Lung (tissue), 12 donors: ENCODE measurements around the gene MUSTN1. TPM values are rescaled to one million over a fixed set of nuclear protein-coding genes. Genes with fewer than 3 reads are reported as not detected.

Experiments
- ATAC-seq: fragments of 200-7000 bp; cut with Tn5 transposase; one replicate; pipeline ENCODE4 v1.9.1; 2020; ENCODE audit warnings: moderate number of reproducible peaks; ENCODE audit not compliant: insufficient read depth, low FRiP score
- DNase-seq, 3 donors: peaks; one replicate each; pipeline ENCODE4 v3.0.0-alpha.2; 2013 to 2017
- H3K27ac ChIP-seq, 2 donors: one replicate each; pipeline ENCODE4 v1.5.1; 2013; ENCODE audit warnings: mild to moderate bottlenecking in 2 of 2, moderate library complexity in 2 of 2, control low read depth in 1 of 2, inconsistent platforms in 1 of 2, low read depth in 1 of 2, low read length in 1 of 2
- H3K27me3 ChIP-seq, 3 donors: one replicate each; pipeline ENCODE4 v1.5.1; 2013; ENCODE audit warnings: low read length in 2 of 3; ENCODE audit not compliant: control insufficient read depth in 3 of 3, insufficient read depth in 3 of 3
- H3K36me3 ChIP-seq, 4 donors: one replicate each; pipeline ENCODE4 v1.5.1; 2013; ENCODE audit warnings: low read length in 4 of 4, mild to moderate bottlenecking in 1 of 4, moderate library complexity in 1 of 4; ENCODE audit not compliant: control insufficient read depth in 4 of 4, insufficient read depth in 4 of 4
- H3K4me1 ChIP-seq, 5 donors: one replicate each; pipeline ENCODE4 v1.5.1; 2013; ENCODE audit warnings: low read length in 5 of 5, mild to moderate bottlenecking in 2 of 5, moderate library complexity in 1 of 5; ENCODE audit not compliant: control insufficient read depth in 5 of 5, insufficient read depth in 5 of 5
- H3K4me3 ChIP-seq: one replicate; pipeline ENCODE4 v1.5.1; 2013; ENCODE audit warnings: mild to moderate bottlenecking, control low read depth, moderate library complexity
- H3K9ac ChIP-seq, 2 donors: one replicate each; pipeline ENCODE4 v1.5.1; 2013; ENCODE audit warnings: low read length in 2 of 2, control low read depth in 1 of 2; ENCODE audit not compliant: insufficient read depth in 1 of 2
- H3K9me3 ChIP-seq, 4 donors: one replicate each; pipeline ENCODE4 v1.5.1; 2013; ENCODE audit warnings: low read length in 3 of 4, mild to moderate bottlenecking in 1 of 4, moderate library complexity in 1 of 4; ENCODE audit not compliant: control insufficient read depth in 4 of 4, insufficient read depth in 3 of 4
- WGBS, 2 donors: extraction: QIAGEN DNeasy Blood & Tissue Kit; methylation state at CpG; one replicate each; pipeline ENCODE4 v1.1.7; 2013; 5-methylcytosine and 5-hydroxymethylcytosine counted together
- polyA plus RNA-seq, 2 donors: library from polyadenylated mRNA; stranded (reverse); fragments of 200-250 nt; gene quantifications; one replicate each; pipeline ENCODE4 v1.2.1, GENCODE V29; 2013
- total RNA-seq, 2 donors: library from RNA; depleted of rRNA in 1 of 2; stranded (reverse); fragments of >200 nt in 1 of 2; gene quantifications; one replicate each; pipeline ENCODE4 v1.2.1, GENCODE V29; 2014 to 2021
- TF ChIP-seq, protein P1 (sequence below): IDR thresholded peaks from 2 replicates; pipeline ENCODE4 v1.5.1; 2012; ENCODE audit warnings: mild to moderate bottlenecking; ENCODE audit errors: control extremely low read depth, extremely low read depth
- donor health status: control.
- donor health status: control.
- donor health status: Bipolar disorder and iron deficiency.
- donor health status: healthy.
- donor health status: DM: yes; HTN: yes; CAD: no.

MUSTN1 gene
- total and polyA plus RNA-seq, 4 donors, result 3.3 to 39.0 (median 7.8) TPM

DNA sequence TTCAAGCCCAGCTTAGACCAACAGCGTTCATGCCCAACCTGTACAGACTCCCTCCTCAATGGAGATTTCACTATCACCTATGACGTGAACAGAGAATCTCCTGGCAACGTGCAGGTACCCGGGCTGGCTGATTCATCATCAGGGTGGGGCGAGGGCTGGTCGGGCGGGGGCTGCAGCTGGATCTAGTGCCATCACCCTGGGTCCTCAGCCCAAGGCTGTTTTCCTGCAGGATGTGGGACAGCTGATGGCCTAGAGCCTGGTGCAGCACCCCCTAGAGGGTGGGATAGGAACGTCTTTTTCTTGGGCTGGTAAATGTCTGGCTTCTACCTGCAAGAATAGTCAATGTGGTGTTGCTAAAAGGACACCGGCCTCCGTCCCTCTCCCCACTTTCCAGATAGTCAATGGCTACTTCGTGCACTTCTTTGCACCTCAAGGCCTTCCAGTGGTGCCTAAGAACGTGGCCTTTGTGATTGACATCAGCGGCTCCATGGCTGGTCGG is 35.8 kb downstream of the MUSTN1 start:
- DNase-seq (no peak), ATAC-seq (no peak)
- TF ChIP-seq, protein P1, sequence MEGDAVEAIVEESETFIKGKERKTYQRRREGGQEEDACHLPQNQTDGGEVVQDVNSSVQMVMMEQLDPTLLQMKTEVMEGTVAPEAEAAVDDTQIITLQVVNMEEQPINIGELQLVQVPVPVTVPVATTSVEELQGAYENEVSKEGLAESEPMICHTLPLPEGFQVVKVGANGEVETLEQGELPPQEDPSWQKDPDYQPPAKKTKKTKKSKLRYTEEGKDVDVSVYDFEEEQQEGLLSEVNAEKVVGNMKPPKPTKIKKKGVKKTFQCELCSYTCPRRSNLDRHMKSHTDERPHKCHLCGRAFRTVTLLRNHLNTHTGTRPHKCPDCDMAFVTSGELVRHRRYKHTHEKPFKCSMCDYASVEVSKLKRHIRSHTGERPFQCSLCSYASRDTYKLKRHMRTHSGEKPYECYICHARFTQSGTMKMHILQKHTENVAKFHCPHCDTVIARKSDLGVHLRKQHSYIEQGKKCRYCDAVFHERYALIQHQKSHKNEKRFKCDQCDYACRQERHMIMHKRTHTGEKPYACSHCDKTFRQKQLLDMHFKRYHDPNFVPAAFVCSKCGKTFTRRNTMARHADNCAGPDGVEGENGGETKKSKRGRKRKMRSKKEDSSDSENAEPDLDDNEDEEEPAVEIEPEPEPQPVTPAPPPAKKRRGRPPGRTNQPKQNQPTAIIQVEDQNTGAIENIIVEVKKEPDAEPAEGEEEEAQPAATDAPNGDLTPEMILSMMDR, result no peak
- Histone ChIP-seq H3K9me3 (no peaks in the 10 kb centered on the region), H3K36me3 (no peaks in the 10 kb centered on the region), H3K4me1 (no peaks in the 10 kb centered on the region), H3K27me3 (no peaks in the 10 kb centered on the region), H3K27ac (no peak overlapping the region), H3K9ac (no peak overlapping the region), H3K4me3 (no peak overlapping the region)
- 67 to 73% methylated on average over 14 of the region's 14 CpGs for WGBS, 2 donors

DNA sequence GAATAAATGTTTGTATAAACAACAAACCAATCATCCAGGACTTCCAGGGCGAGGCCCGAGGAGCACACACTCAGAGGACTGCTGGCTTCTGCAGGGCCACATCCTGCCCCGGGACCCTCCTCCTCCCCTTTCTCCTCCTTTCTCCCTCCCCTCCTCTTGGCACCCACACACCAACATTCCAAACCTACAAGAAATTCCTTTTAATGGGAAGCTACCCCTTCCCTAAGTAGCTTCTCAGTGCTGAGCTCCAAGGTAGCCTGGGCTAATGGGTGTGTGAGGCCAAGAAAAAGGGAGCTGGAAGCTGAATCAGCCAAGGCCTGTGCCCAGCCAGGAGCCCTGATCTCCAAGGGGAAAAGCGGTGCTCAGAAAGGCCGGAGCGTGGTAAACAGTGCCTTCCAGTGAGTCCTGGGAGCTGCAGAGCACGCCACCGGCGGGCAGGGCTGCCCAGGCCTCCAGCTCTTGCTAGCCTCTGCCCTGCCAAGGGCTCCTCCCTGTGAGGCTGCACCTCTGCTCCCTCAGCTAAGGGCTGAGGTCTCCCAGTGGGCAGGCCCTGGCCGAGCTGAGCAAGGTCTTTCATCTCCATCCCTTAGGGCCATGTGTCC is 36.3 kb downstream of the MUSTN1 start:
- TF ChIP-seq, protein P1, result no peak
- no peaks in the 10 kb centered on the region for H3K36me3 ChIP-seq
- DNase-seq (no peak), ATAC-seq (no peak)
- WGBS, 2 donors, result 79 to 85% methylated on average over 10 of the region's 10 CpGs
- H3K27me3 ChIP-seq, result no peaks in the 10 kb centered on the region
- H3K9me3 ChIP-seq, result no peaks in the 10 kb centered on the region
- H3K9ac ChIP-seq, result no peak overlapping the region
- H3K27ac ChIP-seq, result no peak overlapping the region
- no peaks in the 10 kb centered on the region for H3K4me1 ChIP-seq
- H3K4me3 ChIP-seq, result no peak overlapping the region

DNA sequence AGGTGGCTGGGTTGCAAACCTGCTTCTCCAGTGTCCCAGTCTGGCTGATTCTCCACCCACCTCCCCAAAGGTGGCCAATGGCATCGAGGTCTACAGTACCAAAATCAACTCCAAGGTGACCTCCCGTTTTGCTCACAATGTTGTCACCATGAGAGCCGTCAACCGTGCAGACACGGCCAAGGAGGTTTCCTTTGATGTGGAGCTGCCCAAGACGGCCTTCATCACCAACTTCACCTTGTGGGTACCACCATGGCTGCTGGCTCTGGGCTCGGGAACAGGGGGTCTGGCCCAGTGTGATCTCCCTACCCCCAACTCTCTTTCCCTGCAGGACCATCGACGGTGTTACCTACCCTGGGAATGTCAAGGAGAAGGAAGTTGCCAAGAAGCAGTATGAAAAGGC is 38.4 kb downstream of the MUSTN1 start:
- H3K4me1 ChIP-seq, result no peaks in the 10 kb centered on the region
- no peaks in the 10 kb centered on the region for H3K27me3 ChIP-seq
- H3K27ac ChIP-seq, result no peak overlapping the region
- ATAC-seq (no peak), DNase-seq (no peak)
- no peaks in the 10 kb centered on the region for H3K9me3 ChIP-seq
- H3K4me3 ChIP-seq, result no peak overlapping the region
- no peaks in the 10 kb centered on the region for H3K36me3 ChIP-seq
- WGBS, 2 donors, result 91 to 95% methylated on average over 9 of the region's 9 CpGs
- TF ChIP-seq, protein P1, result no peak
- H3K9ac ChIP-seq, result no peak overlapping the region
